ENCODE results near the gene ASTN1.

ASTN1 gene

DNA sequence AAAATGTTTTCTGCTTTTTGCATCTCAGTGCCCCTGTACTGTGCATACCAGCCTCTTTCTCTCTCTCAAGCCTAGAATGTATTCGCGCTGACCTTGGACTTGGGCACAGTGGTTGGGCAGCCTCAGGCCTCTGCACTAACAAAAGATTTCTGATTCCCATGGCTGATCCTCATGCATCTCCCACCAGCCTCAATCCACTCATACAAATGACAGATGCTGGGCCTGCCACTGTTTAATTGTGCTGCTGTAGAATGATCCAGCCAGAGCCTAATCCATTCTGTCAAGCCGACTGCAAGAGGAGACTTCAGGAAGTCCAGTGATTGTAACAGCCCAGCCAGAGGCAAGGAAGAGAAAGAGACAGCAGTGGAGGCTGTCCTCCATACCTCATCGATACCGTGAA is 180.8 kb downstream of the ASTN1 start:
- TF ChIP-seq SPI1 (IDR thresholded peaks at IDR 0.05; ENCODE audit: borderline replicate concordance, low read depth) (no peak), REST (IDR thresholded peaks at IDR 0.05; ENCODE audit: insufficient replicate concordance, low read depth) (no peak), GABPA (IDR thresholded peaks at IDR 0.05; ENCODE audit: low read depth) (no peak), POLR2AphosphoS5 (IDR thresholded peaks at IDR 0.05; ENCODE audit: low read depth) (no peak)
- TF ChIP-seq, protein P1, sequence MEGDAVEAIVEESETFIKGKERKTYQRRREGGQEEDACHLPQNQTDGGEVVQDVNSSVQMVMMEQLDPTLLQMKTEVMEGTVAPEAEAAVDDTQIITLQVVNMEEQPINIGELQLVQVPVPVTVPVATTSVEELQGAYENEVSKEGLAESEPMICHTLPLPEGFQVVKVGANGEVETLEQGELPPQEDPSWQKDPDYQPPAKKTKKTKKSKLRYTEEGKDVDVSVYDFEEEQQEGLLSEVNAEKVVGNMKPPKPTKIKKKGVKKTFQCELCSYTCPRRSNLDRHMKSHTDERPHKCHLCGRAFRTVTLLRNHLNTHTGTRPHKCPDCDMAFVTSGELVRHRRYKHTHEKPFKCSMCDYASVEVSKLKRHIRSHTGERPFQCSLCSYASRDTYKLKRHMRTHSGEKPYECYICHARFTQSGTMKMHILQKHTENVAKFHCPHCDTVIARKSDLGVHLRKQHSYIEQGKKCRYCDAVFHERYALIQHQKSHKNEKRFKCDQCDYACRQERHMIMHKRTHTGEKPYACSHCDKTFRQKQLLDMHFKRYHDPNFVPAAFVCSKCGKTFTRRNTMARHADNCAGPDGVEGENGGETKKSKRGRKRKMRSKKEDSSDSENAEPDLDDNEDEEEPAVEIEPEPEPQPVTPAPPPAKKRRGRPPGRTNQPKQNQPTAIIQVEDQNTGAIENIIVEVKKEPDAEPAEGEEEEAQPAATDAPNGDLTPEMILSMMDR (IDR thresholded peaks at IDR 0.05; ENCODE audit: insufficient read depth, low read length) = no peak
- DNase-seq (ENCODE audit: low read depth in 1 of 2, low spot score in 1 of 2) = no peak
- no peak overlapping the region for H3K27ac ChIP-seq (replicated peaks)
- no peak overlapping the region for H3K4me3 ChIP-seq (replicated peaks; ENCODE audit: insufficient read depth, low read length)
- H3K27me3 ChIP-seq (ENCODE audit: insufficient read depth, poor library complexity, severe bottlenecking) = no peaks in the 10 kb centered on the region

- H3K4me3 ChIP-seq (replicated peaks; ENCODE audit: insufficient read depth, low read length) = no peak overlapping the region
- no peaks in the 10 kb centered on the region for H3K27me3 ChIP-seq (ENCODE audit: insufficient read depth, poor library complexity, severe bottlenecking)
- H3K27ac ChIP-seq (replicated peaks) = no peak overlapping the region
- no peak for TF ChIP-seq GABPA (IDR thresholded peaks at IDR 0.05; ENCODE audit: low read depth)
- no peak for TF ChIP-seq REST (IDR thresholded peaks at IDR 0.05; ENCODE audit: insufficient replicate concordance, low read depth)
- TF ChIP-seq, protein P1 (IDR thresholded peaks at IDR 0.05; ENCODE audit: insufficient read depth, low read length) = no peak
- TF ChIP-seq POLR2AphosphoS5 (IDR thresholded peaks at IDR 0.05; ENCODE audit: low read depth) = no peak
- no peak for TF ChIP-seq SPI1 (IDR thresholded peaks at IDR 0.05; ENCODE audit: borderline replicate concordance, low read depth)
- no peak for DNase-seq (ENCODE audit: low read depth in 1 of 2, low spot score in 1 of 2)
Observed at GRCh38 chr1:176976771-176977170, 187.7 kb downstream of the ASTN1 start.

DNA sequence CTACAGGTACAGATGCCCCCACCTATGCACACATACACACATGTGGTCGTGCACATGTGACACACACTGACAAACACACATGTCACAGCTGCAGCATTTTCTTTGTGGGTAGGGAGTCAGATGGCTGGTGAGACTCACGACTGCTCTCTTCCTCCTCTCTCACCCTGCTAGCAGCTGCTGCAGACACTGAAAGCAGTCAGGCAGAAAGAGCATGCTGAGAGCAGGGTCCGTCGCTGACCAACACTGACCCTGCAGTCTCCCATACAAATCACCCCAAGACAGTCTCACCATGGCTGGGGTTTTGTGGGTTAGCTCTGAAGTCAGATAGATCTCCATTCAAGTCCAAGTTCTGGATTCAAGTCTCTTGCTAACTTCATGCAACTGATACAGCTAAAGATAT is 188.3 kb downstream of the ASTN1 start:
- H3K27ac ChIP-seq (replicated peaks) = no peak overlapping the region
- no peak for TF ChIP-seq SPI1 (IDR thresholded peaks at IDR 0.05; ENCODE audit: borderline replicate concordance, low read depth)
- TF ChIP-seq POLR2AphosphoS5 (IDR thresholded peaks at IDR 0.05; ENCODE audit: low read depth) = no peak
- no peak for TF ChIP-seq GABPA (IDR thresholded peaks at IDR 0.05; ENCODE audit: low read depth)
- TF ChIP-seq, protein P1 (IDR thresholded peaks at IDR 0.05; ENCODE audit: insufficient read depth, low read length) = no peak
- no peak for TF ChIP-seq REST (IDR thresholded peaks at IDR 0.05; ENCODE audit: insufficient replicate concordance, low read depth)
- H3K4me3 ChIP-seq (replicated peaks; ENCODE audit: insufficient read depth, low read length) = no peak overlapping the region
- H3K27me3 ChIP-seq (ENCODE audit: insufficient read depth, poor library complexity, severe bottlenecking) = no peaks in the 10 kb centered on the region
- no peak for DNase-seq (ENCODE audit: low read depth in 1 of 2, low spot score in 1 of 2)

Measured in HL-60 (cell line).